DOHH2 (cell line): ENCODE results near the gene POFUT1.

Experiments used
- H3F3A ChIP-seq: fragments of 200-600 bp; sonication (generic), shearing (Covaris generic); 2 replicates; pipeline ENCODE4 v1.6.0; 2016; ENCODE audit warnings: antibody characterized with exemption, mild to moderate bottlenecking; ENCODE audit not compliant: control insufficient read depth, insufficient read depth
- H3K27ac ChIP-seq: fragments of 200-600 bp; sonication (generic); 2 replicates; pipeline ENCODE4 v1.5.1; 2014; ENCODE audit warnings: low read depth, mild to moderate bottlenecking, low read length, moderate library complexity
- H3K27me3 ChIP-seq: fragments of 200-600 bp; sonication (generic); 2 replicates; pipeline ENCODE4 v1.6.1; 2014; ENCODE audit warnings: mild to moderate bottlenecking, low read length, mixed read lengths; ENCODE audit not compliant: control insufficient read depth
- H3K36me3 ChIP-seq: fragments of 200-600 bp; sonication (generic); 2 replicates; pipeline ENCODE4 v1.6.1; 2014; ENCODE audit warnings: mild to moderate bottlenecking, low read length, moderate library complexity, mixed read lengths; ENCODE audit not compliant: control insufficient read depth
- H3K4me1 ChIP-seq: fragments of 200-600 bp; sonication (generic); 2 replicates; pipeline ENCODE4 v1.6.1; 2014; ENCODE audit warnings: mild to moderate bottlenecking, low read length, mixed read lengths; ENCODE audit not compliant: control insufficient read depth
- H3K4me2 ChIP-seq: fragments of 200-600 bp; sonication (generic); 2 replicates; pipeline ENCODE4 v1.6.0; 2014; ENCODE audit warnings: mild to moderate bottlenecking, low read length, moderate library complexity
- H3K4me3 ChIP-seq: fragments of 200-600 bp; sonication (generic); 2 replicates; pipeline ENCODE4 v1.5.1; 2014; ENCODE audit warnings: mild to moderate bottlenecking, low read length, mixed read lengths
- H3K79me2 ChIP-seq: fragments of 200-600 bp; sonication (generic); 2 replicates; pipeline ENCODE4 v1.6.1; 2014; ENCODE audit warnings: mild to moderate bottlenecking, low read length, mixed read lengths; ENCODE audit not compliant: control insufficient read depth
- H3K9me2 ChIP-seq: fragments of 200-600 bp; sonication (generic); replicated peaks from 2 replicates; pipeline ENCODE4 v1.6.1; 2014; ENCODE audit warnings: mild to moderate bottlenecking, low read length, mixed read lengths; ENCODE audit not compliant: control insufficient read depth
- H3K9me3 ChIP-seq: fragments of 200-600 bp; sonication (generic); 2 replicates; pipeline ENCODE4 v1.6.1; 2014; ENCODE audit warnings: antibody characterized with exemption, low read length, mixed read lengths; ENCODE audit not compliant: control insufficient read depth, insufficient read depth
- H4K20me1 ChIP-seq: fragments of 200-600 bp; sonication (generic); 2 replicates; pipeline ENCODE4 v1.6.0; 2014; ENCODE audit warnings: low read depth, mild to moderate bottlenecking, antibody characterized with exemption, low read length, moderate library complexity; ENCODE audit not compliant: control insufficient read depth, insufficient read depth
- EZH2phosphoT487 ChIP-seq: fragments of 200-600 bp; sonication (generic); IDR thresholded peaks from 2 replicates; pipeline ENCODE4 v1.6.1; 2017; ENCODE audit warnings: borderline replicate concordance, mild to moderate bottlenecking, antibody characterized with exemption, low read length, moderate library complexity, mixed read lengths
- TF ChIP-seq, protein P1 (sequence below): fragments of 200-600 bp; sonication (generic); IDR thresholded peaks from one replicate; pipeline ENCODE4 v1.5.1; 2014; ENCODE audit warnings: antibody characterized with exemption, mild to moderate bottlenecking, low read depth, low read length; ENCODE audit not compliant: poor library complexity, severe bottlenecking

POFUT1 gene

DNA sequence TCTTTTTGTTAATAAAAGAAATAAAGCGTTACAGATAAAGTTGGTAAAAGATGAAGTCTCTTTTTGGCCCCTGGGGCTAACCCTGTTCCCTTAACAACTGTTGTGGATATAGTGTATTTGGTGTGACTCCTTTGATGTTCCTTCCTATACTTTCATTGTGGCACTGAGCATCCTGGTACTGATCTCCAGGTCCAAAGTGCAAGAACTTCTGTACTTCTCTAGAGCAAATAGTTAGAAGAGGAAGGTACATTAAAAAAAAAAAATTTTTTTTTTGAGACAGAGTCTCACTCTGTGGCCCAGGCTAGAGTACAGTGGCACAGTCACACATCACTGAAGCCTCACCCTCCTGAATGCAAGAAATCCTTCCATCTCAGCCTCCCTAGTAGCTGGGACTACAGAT is 6.2 kb downstream of the POFUT1 start:
- TF ChIP-seq, protein P1, sequence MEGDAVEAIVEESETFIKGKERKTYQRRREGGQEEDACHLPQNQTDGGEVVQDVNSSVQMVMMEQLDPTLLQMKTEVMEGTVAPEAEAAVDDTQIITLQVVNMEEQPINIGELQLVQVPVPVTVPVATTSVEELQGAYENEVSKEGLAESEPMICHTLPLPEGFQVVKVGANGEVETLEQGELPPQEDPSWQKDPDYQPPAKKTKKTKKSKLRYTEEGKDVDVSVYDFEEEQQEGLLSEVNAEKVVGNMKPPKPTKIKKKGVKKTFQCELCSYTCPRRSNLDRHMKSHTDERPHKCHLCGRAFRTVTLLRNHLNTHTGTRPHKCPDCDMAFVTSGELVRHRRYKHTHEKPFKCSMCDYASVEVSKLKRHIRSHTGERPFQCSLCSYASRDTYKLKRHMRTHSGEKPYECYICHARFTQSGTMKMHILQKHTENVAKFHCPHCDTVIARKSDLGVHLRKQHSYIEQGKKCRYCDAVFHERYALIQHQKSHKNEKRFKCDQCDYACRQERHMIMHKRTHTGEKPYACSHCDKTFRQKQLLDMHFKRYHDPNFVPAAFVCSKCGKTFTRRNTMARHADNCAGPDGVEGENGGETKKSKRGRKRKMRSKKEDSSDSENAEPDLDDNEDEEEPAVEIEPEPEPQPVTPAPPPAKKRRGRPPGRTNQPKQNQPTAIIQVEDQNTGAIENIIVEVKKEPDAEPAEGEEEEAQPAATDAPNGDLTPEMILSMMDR = no peak
- TF ChIP-seq EZH2phosphoT487 = no peak

DNA sequence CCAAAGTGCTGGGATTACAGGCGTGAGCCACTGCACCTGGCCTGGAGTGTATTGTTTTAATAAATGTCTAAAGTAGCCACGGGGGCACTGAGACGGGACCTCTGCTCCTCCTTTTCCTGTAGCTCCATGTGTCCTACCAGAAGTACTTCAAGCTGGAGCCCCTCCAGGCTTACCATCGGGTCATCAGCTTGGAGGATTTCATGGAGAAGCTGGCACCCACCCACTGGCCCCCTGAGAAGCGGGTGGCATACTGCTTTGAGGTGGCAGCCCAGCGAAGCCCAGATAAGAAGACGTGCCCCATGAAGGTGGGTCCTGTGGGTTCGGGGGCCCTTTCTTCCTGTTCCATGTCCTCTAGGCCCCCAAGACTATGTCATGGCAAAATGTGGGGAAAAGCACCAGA is 7.5 kb downstream of the POFUT1 start:
- H3K27me3 ChIP-seq = no peaks in the 10 kb centered on the region
- peaks cover 27% of the 10 kb centered on the region for H3K79me2 ChIP-seq
- no peaks in the 10 kb centered on the region for H3K9me3 ChIP-seq
- H3K27ac ChIP-seq = no peak overlapping the region
- no peaks in the 10 kb centered on the region for H4K20me1 ChIP-seq
- no peaks in the 10 kb centered on the region for H3K9me2 ChIP-seq
- no peaks in the 10 kb centered on the region for H3K4me1 ChIP-seq
- H3K36me3 ChIP-seq = peaks cover 90% of the 10 kb centered on the region
- no peaks in the 10 kb centered on the region for H3F3A ChIP-seq
- TF ChIP-seq EZH2phosphoT487 = no peak
- TF ChIP-seq, protein P1 = no peak
- no peak overlapping the region for H3K4me3 ChIP-seq
- H3K4me2 ChIP-seq = no peak overlapping the region

More for the DNA sequence above, 6.2 kb downstream of the POFUT1 start:
- no peak overlapping the region for H3K4me3 ChIP-seq
- H3K36me3 ChIP-seq = peaks cover 92% of the 10 kb centered on the region
- H3K27me3 ChIP-seq = no peaks in the 10 kb centered on the region
- H3K4me1 ChIP-seq = peaks cover 10% of the 10 kb centered on the region
- no peaks in the 10 kb centered on the region for H4K20me1 ChIP-seq
- no peaks in the 10 kb centered on the region for H3K9me2 ChIP-seq
- no peaks in the 10 kb centered on the region for H3K9me3 ChIP-seq
- H3K79me2 ChIP-seq = peaks cover 40% of the 10 kb centered on the region
- no peak overlapping the region for H3K27ac ChIP-seq
- no peaks in the 10 kb centered on the region for H3F3A ChIP-seq
- H3K4me2 ChIP-seq = no peak overlapping the region

DNA sequence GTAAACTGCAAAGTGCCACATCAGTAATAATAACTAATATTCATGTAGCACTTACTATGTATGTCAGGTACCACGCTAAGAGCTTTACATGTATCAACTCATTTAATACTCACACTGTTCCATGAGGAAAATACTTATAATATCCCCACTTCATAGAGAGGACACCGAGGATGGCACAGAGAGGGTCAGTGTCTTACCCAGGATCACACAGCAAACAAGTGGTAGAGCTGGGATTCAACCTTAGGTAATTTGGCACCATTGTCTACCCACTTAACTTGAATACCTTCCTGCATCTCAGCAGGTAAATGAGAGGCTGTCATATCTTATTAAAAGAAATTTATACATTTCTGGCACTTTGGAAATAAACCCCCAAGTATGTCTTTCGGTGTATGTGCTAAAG is 8.0 kb downstream of the POFUT1 start:
- Histone ChIP-seq H4K20me1 (no peaks in the 10 kb centered on the region), H3K36me3 (peaks cover 87% of the 10 kb centered on the region), H3F3A (no peaks in the 10 kb centered on the region), H3K27me3 (no peaks in the 10 kb centered on the region), H3K9me2 (no peaks in the 10 kb centered on the region), H3K9me3 (no peaks in the 10 kb centered on the region), H3K79me2 (peaks cover 21% of the 10 kb centered on the region), H3K4me1 (no peaks in the 10 kb centered on the region), H3K27ac (no peak overlapping the region), H3K4me2 (no peak overlapping the region), H3K4me3 (no peak overlapping the region)
- no peak for TF ChIP-seq EZH2phosphoT487
- TF ChIP-seq, protein P1 = no peak
